CD4-positive, alpha-beta T cell (primary cell): ENCODE measurements around the gene ADK. TPM values are rescaled to one million over a fixed set of nuclear protein-coding genes. Genes with fewer than 3 reads are reported as not detected.

Source experiments
- ATAC-seq: fragments of 200-7000 bp; cut with Tn5 transposase; one replicate; pipeline ENCODE4 v1.10.0; 2022; ENCODE audit warnings: mild to moderate bottlenecking; ENCODE audit not compliant: poor library complexity
- CTCF ChIA-PET: fragments of 350-600 bp; sonication (Branson Sonifier 250); formaldehyde crosslinking; loops from one replicate; lab custom pipeline; 2021; ENCODE audit warnings: antibody characterized with exemption, inconsistent platforms; lab: Charles Lee
- POLR2A ChIA-PET: fragments of 350-600 bp; sonication (Branson Sonifier 250); formaldehyde crosslinking; loops from one replicate; lab custom pipeline; 2021; ENCODE audit warnings: antibody characterized with exemption, inconsistent platforms; lab: Charles Lee
- DNase-seq, 14 experiments: peaks; one replicate each; pipeline ENCODE4 v3.0.0-alpha.2; 2013 to 2020; ENCODE audit warnings: mixed read lengths in 2 of 14
- H3K27ac ChIP-seq, 2 donors: one replicate each; pipeline versions ENCODE4 v1.5.1 to v1.7.0; 2013; ENCODE audit warnings: low read length in 2 of 2, low read depth in 1 of 2, mild to moderate bottlenecking in 1 of 2
- H3K27me3 ChIP-seq, 2 experiments: 1 replicate in 1 of 2; 2 replicates in 1 of 2; pipeline versions ENCODE4 v1.6.1 to v1.7.0; 2013; ENCODE audit warnings: low read length in 2 of 2, control low read depth in 1 of 2, mild to moderate bottlenecking in 1 of 2, moderate library complexity in 1 of 2; ENCODE audit not compliant: insufficient read depth in 2 of 2, control insufficient read depth in 1 of 2
- H3K36me3 ChIP-seq: one replicate; pipeline ENCODE4 v1.6.1; 2013; ENCODE audit warnings: low read length, control low read depth; ENCODE audit not compliant: insufficient read depth
- H3K4me1 ChIP-seq: one replicate; pipeline ENCODE4 v1.6.1; 2013; ENCODE audit warnings: low read length, control low read depth; ENCODE audit not compliant: insufficient read depth
- H3K4me3 ChIP-seq: one replicate; pipeline ENCODE4 v1.5.1; 2013; ENCODE audit warnings: mild to moderate bottlenecking, low read length, moderate library complexity
- H3K9me3 ChIP-seq, 2 experiments: 1 replicate in 1 of 2; 2 replicates in 1 of 2; pipeline versions ENCODE4 v1.6.1 to v1.7.0; 2013; ENCODE audit warnings: low read length in 2 of 2, mild to moderate bottlenecking in 2 of 2, control low read depth in 1 of 2, moderate library complexity in 1 of 2; ENCODE audit not compliant: control insufficient read depth in 1 of 2, insufficient read depth in 1 of 2
- H3K27ac Mint-ChIP-seq: one replicate; pipeline ENCODE4 v1.8.0; 2020; ENCODE audit warnings: mixed read lengths
- H3K27me3 Mint-ChIP-seq: one replicate; pipeline ENCODE4 v1.8.0; 2021; ENCODE audit warnings: mixed read lengths
- H3K36me3 Mint-ChIP-seq: one replicate; pipeline ENCODE4 v1.8.0; 2021; ENCODE audit warnings: low read depth, mixed read lengths
- H3K4me1 Mint-ChIP-seq: one replicate; pipeline ENCODE4 v1.8.0; 2021; ENCODE audit warnings: low read depth, mixed read lengths
- H3K4me3 Mint-ChIP-seq: one replicate; pipeline ENCODE4 v1.8.0; 2020; ENCODE audit warnings: mild to moderate bottlenecking, mixed read lengths
- H3K9me3 Mint-ChIP-seq: one replicate; pipeline ENCODE4 v1.8.0; 2020; ENCODE audit warnings: mixed read lengths
- intact Hi-C, 2 experiments: fragments of 100-400 bp; cut with DNase I in 1 of 2; cut with micrococcal nuclease in 1 of 2; formaldehyde crosslinking; loops; one replicate each; pipeline versions ENCODE4 v1.15.1 to v1.9.0; 2023 to 2025; cut with DNase I, micrococcal nuclease
- total RNA-seq, 174 experiments: library from RNA in 2 of 174; stranded (reverse) in 2 of 174; gene quantifications; one replicate each; pipeline ENCODE4 v1.2.3 and lab custom pipeline; 2021 to 2026
- TF ChIP-seq, protein P1 (sequence below): fragments of 200-600 bp; IDR thresholded peaks from one replicate; pipeline ENCODE4 v1.8.0; 2022; ENCODE audit warnings: antibody characterized with exemption, mild to moderate bottlenecking

Gene ADK
- total RNA-seq, 2 experiments from 2014 or later = 15.3 to 17.6 TPM

GRCh38 chr10:74377476-74377875 lies 226.5 kb downstream of the ADK start:
- ChIA-PET CTCF (interaction anchor here (0.8 kb wide), 1 partner anchor 18 kb away, joined by 3 read pairs; no protein-coding TSS in a partner anchor), POLR2A (no interaction called here)
- TF ChIP-seq, protein P1, sequence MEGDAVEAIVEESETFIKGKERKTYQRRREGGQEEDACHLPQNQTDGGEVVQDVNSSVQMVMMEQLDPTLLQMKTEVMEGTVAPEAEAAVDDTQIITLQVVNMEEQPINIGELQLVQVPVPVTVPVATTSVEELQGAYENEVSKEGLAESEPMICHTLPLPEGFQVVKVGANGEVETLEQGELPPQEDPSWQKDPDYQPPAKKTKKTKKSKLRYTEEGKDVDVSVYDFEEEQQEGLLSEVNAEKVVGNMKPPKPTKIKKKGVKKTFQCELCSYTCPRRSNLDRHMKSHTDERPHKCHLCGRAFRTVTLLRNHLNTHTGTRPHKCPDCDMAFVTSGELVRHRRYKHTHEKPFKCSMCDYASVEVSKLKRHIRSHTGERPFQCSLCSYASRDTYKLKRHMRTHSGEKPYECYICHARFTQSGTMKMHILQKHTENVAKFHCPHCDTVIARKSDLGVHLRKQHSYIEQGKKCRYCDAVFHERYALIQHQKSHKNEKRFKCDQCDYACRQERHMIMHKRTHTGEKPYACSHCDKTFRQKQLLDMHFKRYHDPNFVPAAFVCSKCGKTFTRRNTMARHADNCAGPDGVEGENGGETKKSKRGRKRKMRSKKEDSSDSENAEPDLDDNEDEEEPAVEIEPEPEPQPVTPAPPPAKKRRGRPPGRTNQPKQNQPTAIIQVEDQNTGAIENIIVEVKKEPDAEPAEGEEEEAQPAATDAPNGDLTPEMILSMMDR = no peak
- Mint-ChIP-seq H3K27ac (no peak overlapping the region), H3K4me1 (peaks cover 13% of the 10 kb centered on the region), H3K27me3 (no peaks in the 10 kb centered on the region), H3K36me3 (no peaks in the 10 kb centered on the region), H3K4me3 (no peak overlapping the region), H3K9me3 (no peaks in the 10 kb centered on the region)
- H3K27me3 ChIP-seq = no peaks in the 10 kb centered on the region
- no peak overlapping the region for H3K4me3 ChIP-seq
- ATAC-seq = no peak
- no peaks in the 10 kb centered on the region for H3K9me3 ChIP-seq
- H3K36me3 ChIP-seq = no peaks in the 10 kb centered on the region
- no peaks in the 10 kb centered on the region for H3K4me1 ChIP-seq
- intact Hi-C loops = no loop called here
- H3K27ac ChIP-seq = no peak overlapping the region
- DNase-seq = no peak

GRCh38 chr10:74379474-74379873 lies 228.5 kb downstream of the ADK start:
- H3K9me3 Mint-ChIP-seq = no peaks in the 10 kb centered on the region
- H3K4me1 ChIP-seq = no peaks in the 10 kb centered on the region
- H3K9me3 ChIP-seq = no peaks in the 10 kb centered on the region
- CTCF ChIA-PET = no interaction called here
- TF ChIP-seq, protein P1 = no peak
- intact Hi-C loops = no loop called here
- H3K36me3 Mint-ChIP-seq = no peaks in the 10 kb centered on the region
- H3K36me3 ChIP-seq = no peaks in the 10 kb centered on the region
- no peak overlapping the region for H3K4me3 Mint-ChIP-seq
- no peak overlapping the region for H3K4me3 ChIP-seq
- H3K27me3 Mint-ChIP-seq = no peaks in the 10 kb centered on the region
- H3K27ac ChIP-seq = no peak overlapping the region
- DNase-seq (no peak), ATAC-seq (no peak)
- POLR2A ChIA-PET = no interaction called here
- H3K4me1 Mint-ChIP-seq = peaks cover 31% of the 10 kb centered on the region
- H3K27ac Mint-ChIP-seq = no peak overlapping the region
- H3K27me3 ChIP-seq = no peaks in the 10 kb centered on the region

DNA sequence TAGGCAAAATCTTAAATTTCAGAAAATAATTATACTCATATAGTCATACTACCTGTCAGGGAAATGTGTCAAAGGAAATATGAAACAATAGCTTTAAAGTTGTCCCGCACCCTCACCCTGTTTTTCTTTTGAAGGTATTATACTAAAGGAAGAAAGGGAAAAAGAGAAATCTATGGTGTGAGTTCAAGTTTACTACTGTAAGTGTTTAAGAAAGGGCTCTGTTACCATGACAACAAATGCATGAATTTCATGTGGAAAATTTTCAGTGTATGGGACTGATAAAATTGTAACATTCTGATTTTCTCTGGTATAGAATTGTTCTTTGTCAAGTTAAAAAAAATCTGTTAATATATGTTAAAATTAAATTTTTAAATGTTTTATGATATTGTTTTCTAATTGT lies 229.8 kb downstream of the ADK start:
- no peak overlapping the region for H3K4me3 Mint-ChIP-seq

More for the DNA sequence above, 229.8 kb downstream of the ADK start:
- H3K9me3 Mint-ChIP-seq = no peaks in the 10 kb centered on the region
- H3K27ac Mint-ChIP-seq = no peak overlapping the region
- no peaks in the 10 kb centered on the region for H3K36me3 ChIP-seq
- ATAC-seq (no peak), DNase-seq (peak in 1 of 14 experiments; percentile 6)
- H3K4me3 ChIP-seq = no peak overlapping the region
- ChIA-PET CTCF (no interaction called here), POLR2A (no interaction called here)
- H3K27me3 ChIP-seq = no peaks in the 10 kb centered on the region
- intact Hi-C loops = no loop called here
- peaks cover 41% of the 10 kb centered on the region for H3K4me1 Mint-ChIP-seq
- H3K27me3 Mint-ChIP-seq = no peaks in the 10 kb centered on the region
- H3K36me3 Mint-ChIP-seq = no peaks in the 10 kb centered on the region
- TF ChIP-seq, protein P1 = no peak
- H3K4me1 ChIP-seq = no peaks in the 10 kb centered on the region
- H3K9me3 ChIP-seq = no peaks in the 10 kb centered on the region
- H3K27ac ChIP-seq = no peak overlapping the region
